ENCODE results near the gene FZD2. TPM values are rescaled to one million over a fixed set of nuclear protein-coding genes. Genes with fewer than 3 reads are reported as not detected.

FZD2 gene
- total RNA-seq, 2 experiments from 2014 or later: not detected

- H3K4me1 ChIP-seq (ENCODE audit: insufficient read depth, low read length): no peaks in the 10 kb centered on the region
- CTCF ChIA-PET: no interaction called here
- no peaks in the 10 kb centered on the region for H3K4me1 Mint-ChIP-seq (ENCODE audit: low read depth)
- intact Hi-C loops (cut with DNase I, micrococcal nuclease): no loop called here
- H3K27me3 ChIP-seq (ENCODE audit: control insufficient read depth in 1 of 2, insufficient read depth in 2 of 2, low read length in 2 of 2): peaks cover 0 to 3% of the 10 kb centered on the region in 2 experiments
- H3K9me3 Mint-ChIP-seq: no peaks in the 10 kb centered on the region
- POLR2A ChIA-PET: no interaction called here
- DNase-seq (no peak), ATAC-seq (ENCODE audit: poor library complexity) (no peak)
- TF ChIP-seq CTCF (IDR thresholded peaks at IDR 0.05): no peak
- H3K27me3 Mint-ChIP-seq: peaks cover 24% of the 10 kb centered on the region
- no peak overlapping the region for H3K27ac Mint-ChIP-seq
- no peaks in the 10 kb centered on the region for H3K36me3 Mint-ChIP-seq (ENCODE audit: low read depth)
- no peak overlapping the region for H3K27ac ChIP-seq (ENCODE audit: low read depth in 1 of 2, low read length in 2 of 2)
- H3K9me3 ChIP-seq (ENCODE audit: control insufficient read depth in 1 of 2, insufficient read depth in 1 of 2, low read length in 2 of 2): no peaks in the 10 kb centered on the region
- no peaks in the 10 kb centered on the region for H3K36me3 ChIP-seq (ENCODE audit: insufficient read depth, low read length)
- no peak overlapping the region for H3K4me3 ChIP-seq (ENCODE audit: low read length)
- H3K4me3 Mint-ChIP-seq: no peak overlapping the region
Measured at GRCh38 chr17:44606658-44607057, 49.4 kb downstream of the FZD2 start.

- no peaks in the 10 kb centered on the region for H3K36me3 Mint-ChIP-seq (ENCODE audit: low read depth)
- H3K27ac Mint-ChIP-seq: no peak overlapping the region
- H3K4me1 Mint-ChIP-seq (ENCODE audit: low read depth): no peaks in the 10 kb centered on the region
- ChIA-PET CTCF (no interaction called here), POLR2A (no interaction called here)
- intact Hi-C loops (cut with DNase I, micrococcal nuclease): no loop called here
- no peak for TF ChIP-seq CTCF (IDR thresholded peaks at IDR 0.05)
- no peaks in the 10 kb centered on the region for H3K4me1 ChIP-seq (ENCODE audit: insufficient read depth, low read length)
- no peak overlapping the region for H3K4me3 ChIP-seq (ENCODE audit: low read length)
- no peaks in the 10 kb centered on the region for H3K9me3 ChIP-seq (ENCODE audit: control insufficient read depth in 1 of 2, insufficient read depth in 1 of 2, low read length in 2 of 2)
- ATAC-seq (ENCODE audit: poor library complexity) (no peak), DNase-seq (no peak)
- no peak overlapping the region for H3K4me3 Mint-ChIP-seq
- H3K27me3 ChIP-seq (ENCODE audit: control insufficient read depth in 1 of 2, insufficient read depth in 2 of 2, low read length in 2 of 2): peaks cover 0 to 3% of the 10 kb centered on the region in 2 experiments
- peaks cover 23% of the 10 kb centered on the region for H3K27me3 Mint-ChIP-seq
- no peaks in the 10 kb centered on the region for H3K36me3 ChIP-seq (ENCODE audit: insufficient read depth, low read length)
- H3K9me3 Mint-ChIP-seq: no peaks in the 10 kb centered on the region
- no peak overlapping the region for H3K27ac ChIP-seq (ENCODE audit: low read depth in 1 of 2, low read length in 2 of 2)
Measured at GRCh38 chr17:44607836-44608690, 50.8 kb downstream of the FZD2 start.

GRCh38 chr17:44608727-44609435 lies 51.6 kb downstream of the FZD2 start:
- H3K27me3 Mint-ChIP-seq: peaks cover 23% of the 10 kb centered on the region
- H3K4me3 Mint-ChIP-seq: no peak overlapping the region
- Histone ChIP-seq H3K9me3 (ENCODE audit: control insufficient read depth in 1 of 2, insufficient read depth in 1 of 2, low read length in 2 of 2) (no peaks in the 10 kb centered on the region), H3K4me1 (ENCODE audit: insufficient read depth, low read length) (no peaks in the 10 kb centered on the region), H3K27ac (ENCODE audit: low read depth in 1 of 2, low read length in 2 of 2) (no peak overlapping the region), H3K27me3 (ENCODE audit: control insufficient read depth in 1 of 2, insufficient read depth in 2 of 2, low read length in 2 of 2) (peaks cover 0 to 3% of the 10 kb centered on the region in 2 experiments), H3K36me3 (ENCODE audit: insufficient read depth, low read length) (no peaks in the 10 kb centered on the region), H3K4me3 (ENCODE audit: low read length) (no peak overlapping the region)
- no peaks in the 10 kb centered on the region for H3K4me1 Mint-ChIP-seq (ENCODE audit: low read depth)
- no peak for ATAC-seq (ENCODE audit: poor library complexity)
- CTCF ChIA-PET: no interaction called here
- intact Hi-C loops (cut with DNase I, micrococcal nuclease): no loop called here
- DNase-seq: no peak
- H3K27ac Mint-ChIP-seq: no peak overlapping the region
- TF ChIP-seq CTCF (IDR thresholded peaks at IDR 0.05): no peak
- POLR2A ChIA-PET: no interaction called here
- no peaks in the 10 kb centered on the region for H3K36me3 Mint-ChIP-seq (ENCODE audit: low read depth)
- H3K9me3 Mint-ChIP-seq: no peaks in the 10 kb centered on the region
